Measurements from ENCODE around the gene ASTN2. TPM values are rescaled to one million over a fixed set of nuclear protein-coding genes. Genes with fewer than 3 reads are reported as not detected.

Gene ASTN2
- polyA plus RNA-seq, 2 of the 4 experiments (the other 2 are of a cell fraction): 5.8 to 11.6 TPM

- Histone ChIP-seq H3K27ac (peak overlapping the region; percentile 85 to 99), H3K4me3 (no peak overlapping the region), H3K4me1 (peaks cover 52% of the 10 kb centered on the region), H3K4me2 (peak overlapping the region; percentile 40), H3K9me3 (no peaks in the 10 kb centered on the region)
- CTCF ChIA-PET: interaction anchor here (0.8 to 1.6 kb wide), 3 partner anchors 74 to 982 kb away, joined by 3 read pairs; no protein-coding TSS in a partner anchor
- DNase-seq (ENCODE audit: low read depth in 1 of 2, low spot score in 1 of 2) (peak in 1 of 2 experiments; percentile 50), ATAC-seq (peak in 1 of 2 experiments; percentile 27; a peak in 3 of 6 replicates), FAIRE-seq (no peak)
- POLR2A ChIA-PET: no interaction called here
- WGBS (ENCODE audit: missing lambda C conversion rate): 26% methylated on average over 1 of the region's 1 CpG
- no peak for TF ChIP-seq ZFP36 (IDR thresholded peaks at IDR 0.05; ENCODE audit: borderline replicate concordance, partially characterized antibody)
- TF ChIP-seq GATA3 (IDR thresholded peaks at IDR 0.05; ENCODE audit: borderline replicate concordance): peak; percentile 28; the same call in 1 of the 2 replicates
Measured at GRCh38 chr9:116574027-116574679, 840.7 kb downstream of the ASTN2 start.

GRCh38 chr9:116572095-116572748 is 842.6 kb downstream of the ASTN2 start:
- FAIRE-seq (peak; percentile 81), DNase-seq (ENCODE audit: low read depth in 1 of 2, low spot score in 1 of 2) (peak; percentile 87), ATAC-seq (peak; percentile 92 to 94)
- Histone ChIP-seq H3K4me1 (peaks cover 69% of the 10 kb centered on the region), H3K27ac (peak overlapping the region; percentile 93 to 99), H3K4me2 (peak overlapping the region; percentile 48), H3K4me3 (no peak overlapping the region), H3K9me3 (no peaks in the 10 kb centered on the region)
- TF ChIP-seq RAD21 (conservative IDR thresholded peaks at IDR 0.05 in 1 of 2, IDR thresholded peaks at IDR 0.05 in 1 of 2) (peak; percentile 99), HMGXB4 (CRISPR knock-in tag; IDR thresholded peaks at IDR 0.05; ENCODE audit: borderline replicate concordance) (no peak), CTCF (IDR thresholded peaks at IDR 0.05) (peak; percentile 93), FOSL2 (IDR thresholded peaks at IDR 0.05) (no peak), FOSL2 (CRISPR knock-in tag; IDR thresholded peaks at IDR 0.05) (no peak), MYC (IDR thresholded peaks at IDR 0.05; ENCODE audit: borderline replicate concordance, low read length) (no peak), TP53 (CRISPR knock-in tag; IDR thresholded peaks at IDR 0.05) (no peak), ZSCAN20 (CRISPR knock-in tag; IDR thresholded peaks at IDR 0.05) (no peak), BCL3 (IDR thresholded peaks at IDR 0.05) (no peak), FOXS1 (CRISPR knock-in tag; IDR thresholded peaks at IDR 0.05) (no peak), RARB (CRISPR knock-in tag; IDR thresholded peaks at IDR 0.05) (no peak), EP300 (IDR thresholded peaks at IDR 0.05) (peak in 1 of 2 experiments; percentile 43; a peak in 1 of 5 replicates), RCOR1 (IDR thresholded peaks at IDR 0.05; ENCODE audit: low read depth, low read length) (no peak), USF2 (IDR thresholded peaks at IDR 0.05) (peak; percentile 26; the same call in 1 of the 2 replicates), CHD4 (IDR thresholded peaks at IDR 0.05; ENCODE audit: borderline replicate concordance) (no peak), HOXB5 (CRISPR knock-in tag; IDR thresholded peaks at IDR 0.05) (no peak), MAX (IDR thresholded peaks at IDR 0.05) (peak; percentile 51; the same call in 1 of the 2 replicates), SMC3 (IDR thresholded peaks at IDR 0.05) (peak; percentile 97), HDAC2 (IDR thresholded peaks at IDR 0.05) (no peak), JUNB (IDR thresholded peaks at IDR 0.05) (no peak), EHMT2 (IDR thresholded peaks at IDR 0.05; ENCODE audit: low read depth) (no peak), ZFP36 (IDR thresholded peaks at IDR 0.05; ENCODE audit: borderline replicate concordance, partially characterized antibody) (no peak), JUN (IDR thresholded peaks at IDR 0.05) (peak in 1 of 2 experiments; percentile 48; a peak in 1 of 5 replicates)
- WGBS (ENCODE audit: missing lambda C conversion rate): 33% methylated on average over 12 of the region's 12 CpGs
- POLR2A ChIA-PET: interaction anchor here (0.9 to 1.2 kb wide), 2 partner anchors 162 to 176 kb away, joined by 3 read pairs; no protein-coding TSS in a partner anchor
- CTCF ChIA-PET: interaction anchor here (0.6 to 4.4 kb wide), 68 partner anchors 9 to 1067 kb away, joined by 3 to 33 read pairs (median 4); no protein-coding TSS in a partner anchor
